Measurements from ENCODE around the gene NUDT3. TPM values are rescaled to one million over a fixed set of nuclear protein-coding genes. Genes with fewer than 3 reads are reported as not detected.
A peak's percentile ranks its signal among the peaks of the same experiment; 100 is the strongest.

NUDT3 gene
- total and polyA plus RNA-seq, 9 of the 15 experiments (the other 6 are each of a cell fraction or from before 2014, with no cell fraction given): 5.4 to 81.2 (median 56.4) TPM

- TF ChIP-seq NCOA6 (IDR thresholded peaks at IDR 0.05) (no peak), MYC (IDR thresholded peaks at IDR 0.05; ENCODE audit: low read depth, low read length) (no peak), MYC (CRISPR knock-in tag; IDR thresholded peaks at IDR 0.05; ENCODE audit: borderline replicate concordance, low read depth) (no peak), NR3C1 (CRISPR knock-in tag; IDR thresholded peaks at IDR 0.05) (no peak), DACH1 (IDR thresholded peaks at IDR 0.05; ENCODE audit: partially characterized antibody) (no peak), CCNT2 (IDR thresholded peaks at IDR 0.05; ENCODE audit: borderline replicate concordance, extremely low read depth, insufficient read length, low read depth, low read length) (peak; percentile 13), SIRT6 (IDR thresholded peaks at IDR 0.05; ENCODE audit: low read depth, low read length) (no peak), HNRNPH1 (optimal IDR thresholded peaks at IDR 0.05; ENCODE audit: low read depth, low read length) (peak; percentile 15), PTTG1 (tag; IDR thresholded peaks at IDR 0.05; ENCODE audit: low read depth) (no peak), ZKSCAN8 (CRISPR knock-in tag; IDR thresholded peaks at IDR 0.05) (0 out of 2 replicates have a peak, but pooled peaks have one; percentile 8), ESRRB (CRISPR knock-in tag; IDR thresholded peaks at IDR 0.05; ENCODE audit: borderline replicate concordance) (no peak), CBFA2T2 (conservative IDR thresholded peaks at IDR 0.05) (no peak), ZBED1 (IDR thresholded peaks at IDR 0.05) (no peak), TRIM24 (IDR thresholded peaks at IDR 0.05) (no peak), CREM (IDR thresholded peaks at IDR 0.05; ENCODE audit: low read depth) (no peak), NFIC (IDR thresholded peaks at IDR 0.05) (0 out of 2 replicates have a peak, but pooled peaks have one; percentile 19), JUNB (CRISPR knock-in tag; conservative IDR thresholded peaks at IDR 0.05) (no peak), C11orf30 (IDR thresholded peaks at IDR 0.05; ENCODE audit: low read depth) (no peak), PRPF4 (IDR thresholded peaks at IDR 0.05; ENCODE audit: insufficient read depth, low read depth, low read length, poor library complexity, severe bottlenecking) (peak; percentile 97), MAX (CRISPR knock-in tag; IDR thresholded peaks at IDR 0.05) (0 out of 2 replicates have a peak, but pooled peaks have one; percentile 12), SAFB (IDR thresholded peaks at IDR 0.05; ENCODE audit: borderline replicate concordance, low read depth, low read length) (peak; percentile 36; the same call in 1 of the 2 replicates), STAT5A (IDR thresholded peaks at IDR 0.05; ENCODE audit: borderline replicate concordance, low read length) (no peak), U2AF1 (optimal IDR thresholded peaks at IDR 0.05; ENCODE audit: low read depth, low read length) (peak; percentile 68), SIN3A (IDR thresholded peaks at IDR 0.05; ENCODE audit: borderline replicate concordance in 2 of 2, control insufficient read depth in 1 of 2, low read depth in 2 of 2, low read length in 2 of 2) (no peak; a peak in 1 of 4 replicates), HDAC2 (IDR thresholded peaks at IDR 0.05) (no peak), DIDO1 (tag; IDR thresholded peaks at IDR 0.05; ENCODE audit: low read depth) (no peak), U2AF2 (optimal IDR thresholded peaks at IDR 0.05; ENCODE audit: low read depth, low read length) (no peak), TRIM28 (IDR thresholded peaks at IDR 0.05) (no peak), HNRNPL (IDR thresholded peaks at IDR 0.05; ENCODE audit: low read depth, low read length) (peak; percentile 68), EP300 (IDR thresholded peaks at IDR 0.05; ENCODE audit: low read length) (no peak)
These were observed 157.7 kb downstream of the NUDT3 start (continued) for GRCh38 chr6:34234667-34235306.
